A549 (cell line): ENCODE measurements around the gene SLC5A8.

ENCODE experiments used
- CTCF ChIP-seq: fragments of >200 bp; sonication (Bioruptor Twin); formaldehyde crosslinking; IDR thresholded peaks from 3 replicates; pipeline ENCODE4 v1.5.1; 2016
- HEYL ChIP-seq: fragments of 250-450 bp; sonication (Bioruptor Pico); IDR thresholded peaks from 2 replicates; pipeline ENCODE4 v1.8.0; 2021; ENCODE audit warnings: mild to moderate bottlenecking, moderate library complexity
- JUNB ChIP-seq: fragments of >200 bp; sonication (Bioruptor Twin); formaldehyde crosslinking; IDR thresholded peaks from 2 replicates; pipeline ENCODE4 v1.6.1; 2016
- KDM5A ChIP-seq: fragments of 200-600 bp; sonication (generic); IDR thresholded peaks from 2 replicates; pipeline ENCODE4 v1.6.1; 2016; ENCODE audit warnings: antibody characterized with exemption, mild to moderate bottlenecking
- MAX ChIP-seq: IDR thresholded peaks from 2 replicates; pipeline ENCODE4 v1.6.1; 2012
- PBX3 ChIP-seq: IDR thresholded peaks from 2 replicates; pipeline ENCODE4 v1.6.1; 2012
- RAD21 ChIP-seq, 2 experiments: fragments of >200 bp in 1 of 2; sonication (Bioruptor Twin) in 1 of 2; formaldehyde crosslinking in 1 of 2; IDR thresholded peaks in 1 of 2; conservative IDR thresholded peaks in 1 of 2; 2 replicates in 1 of 2; 3 replicates in 1 of 2; pipeline ENCODE4 v1.6.1; 2012 to 2018; ENCODE audit warnings: inconsistent platforms in 1 of 2
- RFX5 ChIP-seq: fragments of 450-650 bp; IDR thresholded peaks from 2 replicates; pipeline ENCODE4 v1.7.1; 2014; ENCODE audit warnings: antibody characterized with exemption, mild to moderate bottlenecking, moderate library complexity
- ZC3H11A ChIP-seq: fragments of 450-650 bp; IDR thresholded peaks from 2 replicates; pipeline ENCODE4 v1.6.1; 2014; ENCODE audit warnings: antibody characterized with exemption, mild to moderate bottlenecking

GRCh38 chr12:101229841-101230241 is 19.8 kb upstream of the SLC5A8 start:
- TF ChIP-seq CTCF (no peak), JUNB (no peak), RFX5 (no peak), ZC3H11A (no peak), KDM5A (no peak), HEYL (CRISPR knock-in tag) (no peak), MAX (no peak), PBX3 (no peak), RAD21 (conservative IDR thresholded peaks at IDR 0.05 in 1 of 2, IDR thresholded peaks at IDR 0.05 in 1 of 2) (no peak)
